Kidney epithelial cell (primary cell): ENCODE measurements around the gene PRC1. TPM values are rescaled to one million over a fixed set of nuclear protein-coding genes. Genes with fewer than 3 reads are reported as not detected.

Source experiments
- DNase-seq: peaks from one replicate; pipeline ENCODE4 v3.0.0-alpha.2; 2010; ENCODE audit warnings: low read depth
- H3K27me3 ChIP-seq: 2 replicates; pipeline ENCODE4 v1.6.0; 2011; ENCODE audit warnings: low read length; ENCODE audit not compliant: control insufficient read depth, insufficient read depth
- H3K36me3 ChIP-seq: 2 replicates; pipeline ENCODE4 v1.5.1; 2011; ENCODE audit warnings: low read length; ENCODE audit not compliant: control insufficient read depth, insufficient read depth
- H3K4me3 ChIP-seq: 2 replicates; pipeline ENCODE4 v1.5.1; 2011; ENCODE audit warnings: low read depth, mild to moderate bottlenecking, control low read depth, low read length
- CTCF ChIP-seq: IDR thresholded peaks from 2 replicates; pipeline ENCODE4 v1.5.1; 2011; ENCODE audit warnings: mild to moderate bottlenecking, moderate library complexity, low read length, control low read depth, inconsistent platforms; ENCODE audit not compliant: insufficient read depth, poor library complexity, severe bottlenecking
- total RNA-seq: library from RNA; depleted of rRNA; stranded (reverse); fragments of >200 nt; gene quantifications from 2 replicates; pipeline ENCODE4 v1.2.3, GENCODE V29; 2015

Gene PRC1
- total RNA-seq, 1 donor from 2014 or later, result 17.0 TPM

GRCh38 chr15:90918034-90918788, 76.1 kb downstream of the PRC1 start:
- H3K36me3 ChIP-seq, result peaks cover 2% of the 10 kb centered on the region
- DNase-seq, result no peak
- TF ChIP-seq CTCF, result no peak

GRCh38 chr15:90917569-90917968, 76.8 kb downstream of the PRC1 start:
- no peak for TF ChIP-seq CTCF
- Histone ChIP-seq H3K36me3 (peaks cover 2% of the 10 kb centered on the region), H3K27me3 (no peaks in the 10 kb centered on the region), H3K4me3 (no peak overlapping the region)
- no peak for DNase-seq

More at GRCh38 chr15:90918034-90918788, 76.1 kb downstream of the PRC1 start:
- Histone ChIP-seq H3K27me3 (no peaks in the 10 kb centered on the region), H3K4me3 (no peak overlapping the region)

- TF ChIP-seq CTCF, result no peak
- no peak for DNase-seq
- H3K36me3 ChIP-seq, result peaks cover 3% of the 10 kb centered on the region
These were observed 77.9 kb downstream of the PRC1 start for GRCh38 chr15:90916461-90916860.

More at GRCh38 chr15:90916461-90916860, 77.9 kb downstream of the PRC1 start:
- Histone ChIP-seq H3K27me3 (no peaks in the 10 kb centered on the region), H3K4me3 (no peak overlapping the region)

Other genes with a start within 250 kb of the PRC1 start
- gene FURIN, start 125.9 kb downstream of the PRC1 start, total RNA-seq, result 103 and 124 TPM in 2 replicates
- 15.1 and 15.6 TPM in 2 replicates for gene FES, start 110.0 kb downstream of the PRC1 start, total RNA-seq
- 31.1 and 33.3 TPM in 2 replicates for gene MAN2A2, start 91.2 kb downstream of the PRC1 start, total RNA-seq
- gene HDDC3, start 62.0 kb downstream of the PRC1 start, total RNA-seq, result 20.0 and 24.4 TPM in 2 replicates
- 50.1 and 62.7 TPM in 2 replicates for gene UNC45A, start 59.2 kb downstream of the PRC1 start, total RNA-seq
- 8.9 and 12.5 TPM in 2 replicates for gene RCCD1, start 39.7 kb downstream of the PRC1 start, total RNA-seq
- gene VPS33B, start 28.1 kb upstream of the PRC1 start, total RNA-seq, result 15.5 and 19.7 TPM in 2 replicates
- gene SV2B, start 105.7 kb upstream of the PRC1 start, total RNA-seq, result 1.8 and 3.3 TPM in 2 replicates